BJ (cell line): ENCODE results near the gene GOLGA6L9. TPM values are rescaled to one million over a fixed set of nuclear protein-coding genes. Genes with fewer than 3 reads are reported as not detected.
"Not testable (repeated sequence)": the region's sequence is repeated elsewhere in the genome, so short reads cannot be mapped to it uniquely, and the experiment has no call there.

Experiments
- CTCF ChIA-PET: fragments of 350-600 bp; formaldehyde crosslinking; extraction: SDS; loops from one replicate; lab custom pipeline; 2021; ENCODE audit warnings: antibody characterized with exemption, inconsistent platforms; lab: Yijun Ruan, JAX
- POLR2A ChIA-PET: fragments of 300-600 bp; sonication (Branson Sonifier 250); formaldehyde crosslinking; extraction: SDS; loops from one replicate; lab custom pipeline; 2021; ENCODE audit warnings: antibody characterized with exemption; lab: Charles Lee
- DNase-seq: peaks from one replicate; pipeline ENCODE4 v3.0.0-alpha.2; 2011; ENCODE audit warnings: low read depth
- H3K27me3 ChIP-seq: 2 replicates; pipeline ENCODE4 v1.6.0; 2011; ENCODE audit warnings: low read length; ENCODE audit not compliant: control insufficient read depth, insufficient read depth
- H3K36me3 ChIP-seq: 2 replicates; pipeline ENCODE4 v1.5.1; 2011; ENCODE audit warnings: low read length; ENCODE audit not compliant: control insufficient read depth, insufficient read depth
- H3K4me3 ChIP-seq: 2 replicates; pipeline ENCODE4 v1.5.1; 2011; ENCODE audit warnings: low read depth, mild to moderate bottlenecking, control low read depth, low read length
- polyA plus RNA-seq: library from polyadenylated mRNA; depleted of rRNA; stranded (reverse); fragments of >200 nt; gene quantifications from 2 replicates; pipeline ENCODE4 v1.2.3, GENCODE V29; 2011; rRNA removed
- small RNA-seq: library from RNA; depleted of rRNA; stranded (forward); fragments of <200 nt; gene quantifications from one replicate; pipeline ENCODE3, GENCODE V24; 2012; ENCODE audit warnings: low replicate concordance, low read depth; ENCODE audit not compliant: insufficient read length
- TF ChIP-seq, protein P1 (sequence below): IDR thresholded peaks from 2 replicates; pipeline ENCODE4 v1.5.1; 2011; ENCODE audit warnings: low read depth, mild to moderate bottlenecking, control low read depth, inconsistent platforms, low read length, moderate library complexity; ENCODE audit not compliant: insufficient read depth

Gene GOLGA6L9
- polyA plus RNA-seq, 1 experiment, result 0.72 TPM

DNA sequence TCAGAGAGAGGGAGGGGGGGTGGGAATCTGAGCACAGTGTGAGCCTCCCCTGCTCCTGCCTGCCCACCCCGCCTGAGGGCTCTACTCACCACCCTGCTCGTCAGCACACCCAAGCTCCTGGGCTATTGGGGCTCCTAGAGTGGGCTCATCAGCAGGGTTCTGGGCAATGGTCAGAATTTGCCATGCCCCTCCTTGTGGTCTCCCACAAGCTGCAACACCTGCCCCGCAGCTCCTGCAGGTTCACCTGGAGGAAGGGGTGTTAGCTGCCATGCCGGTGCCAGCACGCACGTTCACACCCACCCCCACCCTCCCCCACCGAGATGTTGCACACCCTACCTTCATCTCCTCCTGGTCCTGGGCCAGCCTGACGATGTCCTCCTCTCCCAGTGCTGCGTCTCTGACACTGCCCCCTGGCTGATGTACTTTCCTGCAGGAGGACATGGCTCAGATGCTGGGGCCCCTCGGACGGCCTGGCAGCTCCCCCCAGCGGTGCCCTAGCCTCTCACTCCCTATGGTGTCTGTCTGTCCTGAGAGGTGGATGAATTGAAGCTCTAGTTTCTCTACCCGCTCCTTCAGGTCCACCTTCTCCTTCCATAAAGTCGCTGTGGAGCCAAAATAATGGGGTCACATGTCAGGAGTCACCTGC lies 47.2 kb downstream of the GOLGA6L9 start:
- CTCF ChIA-PET, H3K4me3 ChIP-seq, H3K36me3 ChIP-seq, H3K27me3 ChIP-seq, DNase-seq, POLR2A ChIA-PET: not testable (repeated sequence)
- TF ChIP-seq, protein P1, sequence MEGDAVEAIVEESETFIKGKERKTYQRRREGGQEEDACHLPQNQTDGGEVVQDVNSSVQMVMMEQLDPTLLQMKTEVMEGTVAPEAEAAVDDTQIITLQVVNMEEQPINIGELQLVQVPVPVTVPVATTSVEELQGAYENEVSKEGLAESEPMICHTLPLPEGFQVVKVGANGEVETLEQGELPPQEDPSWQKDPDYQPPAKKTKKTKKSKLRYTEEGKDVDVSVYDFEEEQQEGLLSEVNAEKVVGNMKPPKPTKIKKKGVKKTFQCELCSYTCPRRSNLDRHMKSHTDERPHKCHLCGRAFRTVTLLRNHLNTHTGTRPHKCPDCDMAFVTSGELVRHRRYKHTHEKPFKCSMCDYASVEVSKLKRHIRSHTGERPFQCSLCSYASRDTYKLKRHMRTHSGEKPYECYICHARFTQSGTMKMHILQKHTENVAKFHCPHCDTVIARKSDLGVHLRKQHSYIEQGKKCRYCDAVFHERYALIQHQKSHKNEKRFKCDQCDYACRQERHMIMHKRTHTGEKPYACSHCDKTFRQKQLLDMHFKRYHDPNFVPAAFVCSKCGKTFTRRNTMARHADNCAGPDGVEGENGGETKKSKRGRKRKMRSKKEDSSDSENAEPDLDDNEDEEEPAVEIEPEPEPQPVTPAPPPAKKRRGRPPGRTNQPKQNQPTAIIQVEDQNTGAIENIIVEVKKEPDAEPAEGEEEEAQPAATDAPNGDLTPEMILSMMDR, result 0 out of 2 replicates have a peak, but pooled peaks have one; percentile 4

DNA sequence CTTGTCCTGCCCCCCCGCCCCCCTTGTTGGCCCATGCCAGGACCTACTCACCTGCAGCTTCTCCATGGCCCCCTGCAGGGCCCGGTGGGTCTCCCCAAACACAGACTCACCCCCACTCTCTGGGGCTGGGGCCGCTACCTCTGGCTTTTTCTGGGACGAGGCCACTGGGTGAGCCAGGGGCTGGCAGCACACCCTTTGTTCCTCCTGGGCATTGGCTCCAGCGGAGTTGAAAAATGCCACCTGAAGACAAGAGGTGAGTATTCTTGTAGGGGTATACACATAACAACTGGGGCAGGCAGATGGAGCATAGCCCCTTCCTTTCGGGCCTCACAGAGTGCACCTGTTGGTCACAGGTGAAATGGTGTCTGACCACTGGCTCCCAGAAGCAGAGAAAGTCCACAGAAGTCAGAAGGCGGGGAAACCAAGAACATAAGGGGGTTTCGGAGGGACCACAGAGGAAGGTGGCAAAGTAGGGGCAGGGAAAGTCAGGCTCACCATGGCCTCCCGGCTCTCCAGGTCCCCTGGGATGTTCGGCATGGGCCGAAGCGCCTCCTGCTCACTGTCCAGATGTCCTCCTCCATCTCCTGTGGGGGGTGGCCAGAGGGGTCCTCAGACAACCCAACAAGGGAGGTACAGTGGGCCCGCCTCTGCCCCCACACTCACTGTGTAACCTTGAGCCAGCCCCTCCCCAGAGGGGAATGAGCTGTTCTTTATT lies 47.9 kb downstream of the GOLGA6L9 start:
- CTCF ChIA-PET, result not testable (repeated sequence)

More for the DNA sequence above, 47.9 kb downstream of the GOLGA6L9 start:
- POLR2A ChIA-PET, H3K27me3 ChIP-seq, H3K36me3 ChIP-seq, H3K4me3 ChIP-seq, DNase-seq: not testable (repeated sequence)

Small RNAs within 50 kb of the gene (small RNA-seq; reads per million reads assigned to genes)
- gene AC245033.3, result not detected

Other genes with a start within 250 kb of the GOLGA6L9 start
- 13.0 and 20.7 TPM in 2 replicates for gene EFL1, start 167.1 kb upstream of the GOLGA6L9 start, polyA plus RNA-seq
- 0.45 and 0.49 TPM in 2 replicates for gene SAXO2, start 167.0 kb upstream of the GOLGA6L9 start, polyA plus RNA-seq
- gene GOLGA6L10, start 80.3 kb upstream of the GOLGA6L9 start, polyA plus RNA-seq, result 0.44 and 0.63 TPM in 2 replicates
- 3,235 and 5,021 TPM in 2 replicates for gene RPS17, start 110.6 kb downstream of the GOLGA6L9 start, polyA plus RNA-seq
- 2.4 and 4.1 TPM in 2 replicates for gene CPEB1, start 217.5 kb downstream of the GOLGA6L9 start, polyA plus RNA-seq